GM10847 (cell line): Measurements from ENCODE around the gene MAT2A.

Experiments
- POLR2A ChIP-seq: IDR thresholded peaks from 2 replicates; pipeline ENCODE4 v1.6.1; 2011; ENCODE audit not compliant: insufficient read length; ENCODE audit errors: extremely low read depth

Gene MAT2A

DNA sequence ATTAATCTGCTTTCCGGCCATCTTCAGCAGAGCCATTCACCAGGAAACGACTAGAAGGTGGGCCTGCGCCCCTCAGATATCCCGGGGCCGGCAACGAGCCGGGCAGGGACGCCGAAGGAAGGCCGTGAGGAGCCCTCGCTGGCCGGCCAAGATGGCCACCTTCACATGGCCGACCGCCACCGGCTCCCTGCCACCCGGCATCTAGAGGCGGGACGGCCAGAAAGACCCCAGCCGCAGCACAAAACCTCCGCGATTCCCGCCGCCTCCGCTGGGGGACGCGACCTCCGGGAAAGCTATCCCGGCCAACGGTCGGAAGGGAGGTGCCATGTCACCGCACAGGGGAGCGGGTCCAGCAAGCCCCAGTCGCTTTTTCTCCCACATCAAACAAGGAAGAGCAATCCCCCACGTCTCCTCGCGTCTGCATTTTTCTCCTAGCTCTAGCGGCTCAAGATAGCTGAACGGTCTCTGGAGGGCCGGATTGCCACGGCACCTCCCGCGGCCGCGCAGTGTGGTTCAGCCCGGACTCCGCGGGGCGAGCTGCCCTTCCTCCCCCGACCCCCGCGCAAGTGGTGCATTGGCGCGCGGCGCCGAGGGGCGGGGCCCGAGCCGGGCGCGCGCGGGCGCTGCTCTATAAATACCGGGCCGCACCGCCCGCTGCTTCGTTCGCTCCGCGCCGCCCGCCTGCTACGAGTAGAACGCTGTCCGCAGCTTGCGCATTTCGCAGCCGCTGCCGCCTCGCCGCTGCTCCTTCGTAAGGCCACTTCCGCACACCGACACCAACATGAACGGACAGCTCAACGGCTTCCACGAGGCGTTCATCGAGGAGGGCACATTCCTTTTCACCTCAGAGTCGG is at the start of gene MAT2A:
Gene MAT2A, plus strand, starts transcription at position 662 of the 854 bp plus-strand sequence. Its CDS starts 120 bp downstream, at position 782.
- TF ChIP-seq POLR2A, result peak; percentile 100

DNA sequence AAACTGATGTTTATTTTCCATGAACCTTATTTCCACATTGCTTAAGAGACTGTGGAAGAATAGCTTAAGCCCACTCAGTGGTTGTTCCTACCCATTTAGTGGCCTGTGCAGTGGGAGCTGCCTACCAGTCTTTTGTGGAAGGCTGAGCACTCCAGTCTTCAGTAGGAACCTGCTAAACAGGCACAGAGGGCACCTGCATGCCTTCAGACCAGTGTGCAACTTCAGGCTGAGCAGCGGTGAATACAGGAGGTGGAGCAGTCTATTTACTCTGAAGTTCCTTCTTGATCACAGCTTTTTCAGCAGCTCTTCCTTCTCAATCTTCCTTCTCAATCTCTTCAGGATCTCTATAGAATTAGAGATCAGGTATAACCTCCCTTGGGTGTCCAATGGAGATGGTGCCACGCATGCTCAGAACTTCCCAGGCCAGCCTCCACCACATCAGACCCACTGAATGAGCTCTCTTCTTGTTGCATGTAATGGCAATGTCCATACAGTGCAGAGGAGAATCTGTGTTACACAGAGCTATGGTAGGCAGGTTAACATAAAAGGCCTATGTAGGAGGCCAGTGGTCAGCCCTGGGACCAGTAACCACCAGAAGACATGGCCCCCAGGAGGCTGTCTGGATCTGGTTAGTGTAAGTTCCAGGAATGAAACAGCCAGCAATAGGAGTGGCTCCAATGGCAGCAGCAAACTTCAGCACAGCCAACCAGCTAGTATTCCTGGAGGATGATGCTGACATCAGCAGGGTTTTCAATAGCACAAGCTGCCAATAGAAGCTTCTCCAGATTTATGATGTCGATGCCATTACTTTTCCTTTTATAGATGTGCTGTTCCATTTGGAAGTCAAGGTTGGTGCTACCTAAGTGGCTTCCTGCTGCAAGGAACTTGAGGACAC is 47.9 kb upstream of the MAT2A start:
- TF ChIP-seq POLR2A, result no peak

DNA sequence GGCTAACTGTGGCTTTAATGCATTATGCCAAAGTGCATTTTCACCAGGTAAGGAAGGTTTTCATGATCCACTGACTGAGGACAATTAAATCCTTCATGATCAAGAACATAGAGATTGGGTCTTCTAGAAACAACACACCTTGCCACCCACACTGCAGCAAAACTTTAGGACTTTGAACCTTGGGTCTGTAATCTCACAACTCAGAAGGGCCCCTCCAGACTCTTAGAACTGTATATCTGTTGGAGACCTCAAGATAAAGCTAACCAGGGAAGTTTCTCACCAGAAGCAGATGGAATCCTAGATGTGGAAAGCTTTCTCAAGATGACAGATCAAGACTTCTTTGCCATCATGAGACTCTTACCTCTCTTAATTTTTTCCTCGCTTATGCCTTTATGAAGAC is 42.5 kb upstream of the MAT2A start:
- no peak for TF ChIP-seq POLR2A

DNA sequence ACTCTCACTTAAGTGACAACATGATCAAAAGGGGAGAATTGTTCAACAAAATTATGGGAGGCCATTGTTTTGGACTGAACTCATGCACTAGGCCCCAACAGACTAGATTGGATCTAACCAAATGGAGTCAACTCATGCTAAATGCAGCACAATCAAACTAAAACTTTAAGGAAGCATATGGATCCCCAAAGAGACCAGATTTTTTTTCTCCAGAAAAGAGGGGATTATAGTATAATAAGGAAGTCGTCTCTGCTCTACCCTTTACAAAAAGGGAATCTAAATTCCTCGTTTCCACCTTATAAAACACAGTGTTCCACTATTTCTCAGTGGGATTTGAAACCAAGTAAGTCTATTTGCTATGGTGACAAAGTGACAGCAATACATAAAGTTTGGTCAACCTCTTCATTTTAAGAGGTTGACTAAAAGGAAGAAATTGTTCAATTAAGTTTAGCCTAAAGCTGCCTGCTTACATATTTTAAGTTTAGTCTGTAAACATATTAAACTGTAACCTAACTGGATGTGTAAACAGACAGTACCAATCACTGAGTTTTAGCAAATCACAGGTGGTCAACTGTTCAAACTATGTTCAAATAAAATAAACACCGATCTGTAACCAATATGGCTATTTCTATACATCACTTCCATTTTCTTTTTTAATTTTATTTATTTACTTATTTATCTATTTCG is 40.9 kb upstream of the MAT2A start:
- TF ChIP-seq POLR2A, result no peak

DNA sequence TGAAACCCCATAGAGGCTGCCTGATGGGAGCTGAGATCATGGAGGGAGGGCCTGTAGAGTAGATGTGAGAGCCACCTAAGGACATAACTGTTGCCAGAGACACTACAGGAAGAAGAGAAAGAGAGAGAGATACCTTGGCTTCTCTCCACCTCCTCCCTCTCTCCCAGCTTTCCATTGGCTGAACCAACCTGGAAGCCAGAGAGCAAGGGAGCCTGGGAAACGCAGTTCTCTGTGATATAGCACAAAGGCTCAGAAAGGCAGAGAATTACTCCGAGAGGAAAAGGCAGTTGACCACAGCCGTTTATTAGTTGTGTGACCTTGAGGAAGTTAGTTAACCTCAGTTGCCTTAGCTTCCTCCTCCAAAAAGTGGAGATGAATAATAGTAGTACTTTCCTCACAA is 37.7 kb upstream of the MAT2A start:
- no peak for TF ChIP-seq POLR2A

DNA sequence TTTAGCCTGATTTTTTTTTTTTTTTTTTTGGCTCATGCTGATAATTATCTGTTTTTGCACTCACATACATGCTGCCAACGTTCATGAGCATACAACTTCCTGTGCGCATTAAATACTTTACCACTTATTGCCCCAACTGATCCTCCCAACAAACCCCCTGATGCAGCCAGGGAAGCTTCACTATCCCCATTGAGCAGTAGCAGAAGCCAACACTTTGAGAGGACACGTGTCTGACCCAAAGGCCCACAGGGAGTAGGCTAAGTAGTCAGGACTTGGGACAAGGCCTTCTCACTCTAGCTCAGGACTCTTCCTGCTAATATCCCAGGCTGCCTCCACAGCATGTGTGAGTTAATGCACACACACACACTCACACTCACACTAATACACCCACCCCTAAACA is 36.2 kb upstream of the MAT2A start:
- no peak for TF ChIP-seq POLR2A

DNA sequence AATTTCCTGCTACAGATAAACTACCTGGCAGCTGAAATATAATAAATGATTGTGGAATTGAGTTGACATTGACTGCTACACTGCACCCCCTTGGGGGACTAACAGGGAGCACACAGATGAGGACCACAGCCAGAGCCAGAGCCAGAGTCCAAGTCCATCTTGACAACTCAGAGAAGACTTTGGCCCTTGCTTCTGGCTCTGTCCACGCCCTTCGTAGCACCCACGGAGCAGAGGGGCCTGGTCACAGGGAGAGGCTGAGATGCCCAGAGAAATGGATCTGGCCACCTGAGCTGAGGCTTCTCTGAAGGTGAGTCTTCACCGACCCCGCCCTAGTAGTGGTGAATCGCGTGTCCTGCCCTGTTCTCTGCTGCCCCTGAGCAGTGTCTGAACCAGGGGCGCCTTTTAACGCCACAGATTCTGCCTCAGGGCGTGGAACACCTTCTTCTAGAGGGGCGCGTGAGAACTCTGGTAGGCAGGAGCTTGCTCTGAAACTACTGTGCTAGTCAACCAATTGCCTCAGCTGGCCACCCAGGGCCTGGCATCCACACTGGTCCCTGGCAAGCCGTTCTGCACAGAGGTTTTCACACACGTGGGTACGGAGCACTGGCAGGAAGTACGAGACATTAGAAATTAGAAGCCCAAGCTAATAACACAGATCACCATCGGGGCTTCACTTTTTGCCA is 35.7 kb upstream of the MAT2A start:
- no peak for TF ChIP-seq POLR2A

DNA sequence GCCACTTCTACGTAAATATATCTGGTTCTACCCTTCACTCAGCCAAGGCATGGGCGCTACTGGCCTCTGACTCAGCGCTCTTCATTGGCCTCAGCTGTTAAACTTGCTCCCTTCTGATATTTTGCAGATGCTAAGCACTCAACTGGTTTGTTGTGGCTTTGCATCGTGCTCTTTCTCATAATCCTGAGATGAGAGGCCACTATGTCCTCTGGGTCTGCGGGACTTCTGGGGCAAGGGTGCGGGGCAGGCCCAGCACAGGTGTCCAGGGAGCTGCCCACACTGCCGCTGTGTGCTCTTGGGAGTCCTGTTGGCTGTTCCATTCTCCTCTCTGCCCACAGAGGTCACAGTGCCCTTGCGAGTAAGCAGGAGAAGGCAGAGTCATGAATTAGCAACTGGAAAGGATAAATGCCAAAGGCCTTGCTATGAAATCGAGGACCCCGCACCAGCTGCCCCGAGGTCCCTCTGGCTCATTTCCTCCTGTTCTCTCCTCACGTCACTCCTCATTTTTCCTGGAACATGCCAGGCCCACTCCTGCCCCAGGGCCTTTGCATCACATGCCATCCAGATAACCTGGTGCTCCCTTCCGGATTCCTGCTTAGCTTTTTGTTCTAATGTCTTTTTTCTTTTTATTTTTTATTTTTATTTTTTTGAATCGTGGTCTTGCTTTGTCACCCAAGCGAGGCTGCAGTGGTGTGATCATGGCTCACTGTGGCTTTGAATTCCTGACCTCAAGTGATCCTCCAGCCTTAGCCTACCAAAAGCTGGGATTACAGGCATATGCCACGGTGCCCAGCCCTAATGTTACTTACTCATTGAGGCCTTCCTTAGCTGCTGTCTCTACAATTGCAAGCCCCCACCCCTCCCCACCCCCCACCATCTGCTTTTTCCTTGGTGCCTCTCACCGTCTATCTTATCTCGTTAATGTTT is 34.9 kb upstream of the MAT2A start:
- TF ChIP-seq POLR2A, result no peak

DNA sequence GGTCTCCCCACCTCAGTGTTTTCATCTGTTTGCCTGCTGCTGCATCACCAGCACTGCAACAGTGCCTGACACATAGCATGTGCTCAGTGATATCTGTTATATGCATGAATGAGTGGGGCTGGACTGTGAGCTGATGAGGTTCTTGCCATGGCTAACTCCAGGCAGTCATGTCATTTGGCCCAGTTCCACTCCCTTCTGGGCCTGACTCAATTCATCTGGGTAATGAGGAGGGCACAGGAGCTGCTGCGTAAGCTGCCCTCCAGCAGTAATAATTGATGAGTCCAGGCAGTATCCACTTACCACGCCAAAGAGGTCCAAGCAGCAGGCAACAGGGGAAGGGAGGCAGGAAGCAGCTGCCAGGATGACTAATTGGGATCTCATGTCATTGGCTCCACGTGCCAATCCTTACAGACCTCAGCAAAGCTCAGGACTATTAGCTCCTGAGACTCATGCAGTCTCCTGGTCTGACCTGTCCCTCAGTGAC is 34.1 kb upstream of the MAT2A start:
- no peak for TF ChIP-seq POLR2A

DNA sequence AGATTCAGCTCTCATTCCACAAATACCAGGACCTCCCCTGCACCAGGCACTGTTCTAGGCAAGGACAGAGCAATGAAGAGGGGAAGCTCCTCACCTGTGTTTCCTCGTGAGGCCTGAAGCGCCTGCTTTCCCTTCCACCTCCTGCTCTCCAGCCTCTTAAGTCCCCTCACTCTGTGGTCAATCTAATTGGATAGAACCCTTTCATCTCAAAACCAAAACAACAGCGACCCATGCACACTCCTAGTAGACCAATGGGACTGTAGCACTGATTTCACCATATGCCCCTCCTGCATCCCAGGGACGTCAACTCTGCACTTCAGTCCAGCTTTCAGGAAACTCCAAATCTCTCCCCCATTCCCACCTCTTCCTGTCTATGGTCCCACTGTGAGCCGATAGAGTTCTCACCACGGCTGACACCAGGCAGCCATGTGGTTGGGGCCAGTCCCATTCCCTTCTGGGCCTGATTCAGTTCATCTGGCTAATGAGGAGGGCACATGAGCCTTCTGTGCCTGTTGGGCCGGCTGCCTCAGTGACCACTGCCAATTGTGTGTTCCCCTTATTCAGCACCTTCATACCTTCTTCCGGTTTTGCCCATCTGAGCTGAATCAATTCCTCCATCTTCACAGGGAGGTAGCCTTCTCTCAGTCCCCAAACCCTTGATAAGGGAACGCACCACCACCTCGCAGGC is 33.3 kb upstream of the MAT2A start:
- TF ChIP-seq POLR2A, result no peak

DNA sequence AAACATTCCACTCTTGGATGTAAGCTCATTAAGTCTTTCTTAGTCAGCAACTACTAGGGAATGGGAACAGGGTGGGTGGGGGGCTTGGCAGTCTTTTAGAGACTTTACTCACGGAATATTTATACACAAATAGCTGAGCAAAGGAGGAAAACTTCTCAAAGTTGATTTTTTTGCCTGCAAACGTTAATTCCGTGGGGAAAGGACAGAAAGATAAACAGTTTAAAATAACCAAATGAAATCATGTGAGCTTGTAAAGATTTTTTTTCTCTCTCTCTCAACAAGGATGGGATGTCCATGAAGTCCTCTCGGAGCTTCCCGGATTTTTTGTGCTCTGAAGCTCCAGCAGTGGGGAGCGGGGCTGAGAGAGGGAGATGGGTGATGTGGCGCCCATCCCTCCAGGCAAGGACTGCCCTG is 32.2 kb upstream of the MAT2A start:
- no peak for TF ChIP-seq POLR2A

DNA sequence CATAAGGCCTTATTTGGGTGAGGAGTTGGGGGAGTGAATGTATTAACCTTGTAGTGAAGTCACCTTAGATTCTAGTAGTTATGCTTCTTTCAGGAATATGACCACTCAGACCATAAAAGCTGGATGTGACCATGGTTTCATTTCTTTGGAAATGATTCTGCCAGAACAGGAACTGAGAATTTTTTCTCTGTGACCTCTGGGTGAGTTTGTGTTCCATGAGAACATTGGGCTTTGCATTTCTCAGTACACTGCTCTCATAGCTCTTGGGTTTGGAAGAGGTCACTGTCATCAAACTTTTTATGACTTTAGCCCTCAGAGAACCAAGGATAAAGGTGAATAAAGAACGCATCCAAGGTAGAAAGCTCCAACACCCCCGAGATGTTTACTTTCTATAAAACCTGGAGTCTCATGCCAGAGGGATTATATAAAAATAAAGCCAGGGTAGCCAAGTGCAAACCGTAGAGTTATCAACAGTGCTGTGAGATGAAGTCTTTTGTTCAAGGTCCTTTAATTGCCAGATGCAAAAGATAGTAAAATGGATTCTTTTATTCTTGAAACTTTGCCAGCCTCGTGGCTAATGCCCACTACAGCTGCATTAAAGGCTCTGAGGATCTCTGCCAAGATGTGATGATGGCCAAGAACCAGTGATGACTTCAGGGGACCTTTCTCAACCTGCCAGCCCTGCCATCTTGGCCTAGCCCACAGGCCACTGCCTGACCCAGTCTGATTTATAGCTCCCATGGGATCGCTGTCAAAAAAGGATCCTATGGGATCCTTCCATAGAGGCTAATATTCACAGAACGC is 27.8 kb upstream of the MAT2A start:
- no peak for TF ChIP-seq POLR2A
